ENCODE measurements around the gene THSD1. TPM values are rescaled to one million over a fixed set of nuclear protein-coding genes. Genes with fewer than 3 reads are reported as not detected.
"Not testable (repeated sequence)": the region's sequence is repeated elsewhere in the genome, so short reads cannot be mapped to it uniquely, and the experiment has no call there.

Gene THSD1
- total RNA-seq, 2 donors from 2014 or later, result 1.3 TPM

DNA sequence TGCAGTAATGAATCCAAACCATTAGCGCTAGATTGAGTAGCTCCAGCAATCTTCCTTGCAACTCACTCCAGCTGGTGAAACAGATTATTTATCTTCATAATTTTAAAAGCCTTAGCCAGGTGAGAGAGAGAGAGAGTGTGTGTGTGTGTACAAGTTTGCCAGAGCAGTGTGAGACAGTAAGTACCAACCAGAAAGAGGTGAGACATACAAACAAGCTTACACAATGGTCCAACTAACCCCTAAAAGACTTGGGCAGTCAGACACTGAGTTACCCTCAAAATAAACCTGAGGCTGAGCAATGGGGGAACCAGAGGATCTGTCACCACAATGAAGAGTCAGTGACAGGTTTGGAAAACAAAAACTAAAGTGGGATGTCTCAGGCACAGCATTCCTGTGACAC, 8.1 kb upstream of the THSD1 start:
- no peak overlapping the region for H3K27ac ChIP-seq
- no peak for DNase-seq
- H3K4me1 ChIP-seq, result no peaks in the 10 kb centered on the region
- peaks cover 0 to 21% of the 10 kb centered on the region in 2 donors for H3K36me3 ChIP-seq (replicated peaks in 1 of 2; ENCODE audit: insufficient read depth in 1 of 2, low read depth in 2 of 2)
- peaks cover 0 to 3% (median 0%) of the 10 kb centered on the region in 3 donors for H3K9me3 ChIP-seq
- no peak overlapping the region for H3K4me3 ChIP-seq
- TF ChIP-seq, protein P1, sequence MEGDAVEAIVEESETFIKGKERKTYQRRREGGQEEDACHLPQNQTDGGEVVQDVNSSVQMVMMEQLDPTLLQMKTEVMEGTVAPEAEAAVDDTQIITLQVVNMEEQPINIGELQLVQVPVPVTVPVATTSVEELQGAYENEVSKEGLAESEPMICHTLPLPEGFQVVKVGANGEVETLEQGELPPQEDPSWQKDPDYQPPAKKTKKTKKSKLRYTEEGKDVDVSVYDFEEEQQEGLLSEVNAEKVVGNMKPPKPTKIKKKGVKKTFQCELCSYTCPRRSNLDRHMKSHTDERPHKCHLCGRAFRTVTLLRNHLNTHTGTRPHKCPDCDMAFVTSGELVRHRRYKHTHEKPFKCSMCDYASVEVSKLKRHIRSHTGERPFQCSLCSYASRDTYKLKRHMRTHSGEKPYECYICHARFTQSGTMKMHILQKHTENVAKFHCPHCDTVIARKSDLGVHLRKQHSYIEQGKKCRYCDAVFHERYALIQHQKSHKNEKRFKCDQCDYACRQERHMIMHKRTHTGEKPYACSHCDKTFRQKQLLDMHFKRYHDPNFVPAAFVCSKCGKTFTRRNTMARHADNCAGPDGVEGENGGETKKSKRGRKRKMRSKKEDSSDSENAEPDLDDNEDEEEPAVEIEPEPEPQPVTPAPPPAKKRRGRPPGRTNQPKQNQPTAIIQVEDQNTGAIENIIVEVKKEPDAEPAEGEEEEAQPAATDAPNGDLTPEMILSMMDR (IDR thresholded peaks at IDR 0.05), result no peak
- no peak for TF ChIP-seq POLR2A (IDR thresholded peaks at IDR 0.05)
- intact Hi-C loops (cut with DNase I), result no loop called here
- no peaks in the 10 kb centered on the region for H3K27me3 ChIP-seq
- ATAC-seq, result no peak
- WGBS, 2 donors, result 92 to 97% methylated on average over 1 of the region's 1 CpG

DNA sequence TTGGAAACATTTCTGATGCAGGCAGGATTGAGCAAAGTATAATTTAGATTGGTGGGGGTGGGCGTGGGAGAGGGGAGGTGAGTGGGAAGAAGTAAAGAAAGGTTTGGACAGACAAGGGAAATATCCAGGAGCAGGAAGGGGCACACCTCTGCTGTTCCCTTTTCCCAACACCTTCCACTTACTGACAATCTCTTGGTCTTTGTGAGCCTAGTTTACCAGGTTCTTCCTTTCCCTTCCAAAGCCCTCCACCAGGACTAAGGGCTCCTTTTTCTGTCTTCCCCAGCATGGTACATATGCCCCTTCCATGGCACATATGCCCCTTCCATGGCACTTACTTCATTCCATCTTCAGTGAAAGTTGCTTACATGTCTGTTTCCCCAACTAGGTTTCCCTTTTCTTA, 6.2 kb upstream of the THSD1 start:
- intact Hi-C loops (cut with DNase I), result no loop called here
- Histone ChIP-seq H3K4me1 (no peaks in the 10 kb centered on the region), H3K27me3 (no peaks in the 10 kb centered on the region), H3K27ac (no peak overlapping the region), H3K36me3 (replicated peaks in 1 of 2; ENCODE audit: insufficient read depth in 1 of 2, low read depth in 2 of 2) (peaks cover 0 to 16% of the 10 kb centered on the region in 2 donors), H3K4me3 (no peak overlapping the region), H3K9me3 (peaks cover 0 to 3% (median 0%) of the 10 kb centered on the region in 3 donors)
- DNase-seq (no peak), ATAC-seq (no peak)
- TF ChIP-seq POLR2A (IDR thresholded peaks at IDR 0.05), result no peak
- TF ChIP-seq, protein P1 (IDR thresholded peaks at IDR 0.05), result no peak
- 90 to 95% methylated on average over 1 of the region's 1 CpG for WGBS, 2 donors

DNA sequence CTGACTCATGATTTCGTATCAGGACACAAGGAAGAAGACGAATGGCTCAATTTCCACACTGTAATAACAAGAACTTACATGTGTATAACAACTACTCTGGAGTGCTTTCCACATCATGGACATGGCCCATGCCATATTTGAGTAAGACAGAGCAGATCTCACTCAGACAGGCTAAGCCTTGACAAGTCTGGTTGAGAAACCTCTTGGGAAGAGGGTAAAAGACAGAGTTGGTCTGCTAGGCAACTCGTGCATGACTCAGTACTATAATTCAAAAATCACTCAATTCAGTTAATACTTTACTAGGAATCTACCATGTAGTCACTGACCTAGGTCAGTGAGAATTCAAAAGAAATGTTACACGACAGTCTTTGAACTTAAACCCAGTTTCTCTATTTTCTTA, 5.7 kb upstream of the THSD1 start:
- H3K4me1 ChIP-seq, result no peaks in the 10 kb centered on the region
- H3K9me3 ChIP-seq, result peaks cover 0 to 3% (median 0%) of the 10 kb centered on the region in 3 donors
- H3K27me3 ChIP-seq, result no peaks in the 10 kb centered on the region
- 81 to 85% methylated on average over 4 of the region's 4 CpGs for WGBS, 2 donors
- H3K36me3 ChIP-seq (replicated peaks in 1 of 2; ENCODE audit: insufficient read depth in 1 of 2, low read depth in 2 of 2), result peaks cover 0 to 13% of the 10 kb centered on the region in 2 donors
- intact Hi-C loops (cut with DNase I), result no loop called here
- no peak for TF ChIP-seq POLR2A (IDR thresholded peaks at IDR 0.05)
- TF ChIP-seq, protein P1 (IDR thresholded peaks at IDR 0.05), result no peak
- DNase-seq (no peak), ATAC-seq (no peak)
- H3K27ac ChIP-seq, result no peak overlapping the region
- no peak overlapping the region for H3K4me3 ChIP-seq

DNA sequence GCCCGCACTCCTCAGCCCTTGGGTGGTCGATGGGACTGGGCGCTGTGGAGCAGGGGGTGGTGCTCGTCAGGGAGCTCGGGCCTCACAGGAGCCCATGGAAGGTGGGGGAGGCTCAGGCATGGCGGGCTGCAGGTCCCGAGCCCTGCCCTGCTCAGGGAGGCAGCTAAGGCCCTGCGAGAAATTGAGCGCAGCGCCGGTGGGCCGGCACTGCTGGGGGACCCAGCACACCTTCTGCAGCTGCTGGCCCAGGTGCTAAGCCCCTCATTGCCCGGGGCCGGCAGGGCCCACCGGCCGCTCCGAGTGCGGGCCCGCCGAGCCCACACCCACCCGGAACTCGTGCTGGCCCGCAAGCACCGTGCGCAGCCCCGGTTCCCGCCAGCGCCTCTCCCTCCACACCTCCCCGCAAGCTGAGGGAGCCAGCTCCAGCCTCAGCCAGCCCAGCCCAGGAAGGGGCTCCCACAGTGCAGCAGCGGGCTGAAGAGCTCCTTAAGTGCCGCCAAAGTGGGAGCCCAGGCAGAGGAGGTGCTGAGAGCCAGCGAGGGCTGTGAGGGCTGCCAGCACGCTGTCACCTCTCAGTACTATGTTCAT, 2.2 kb upstream of the THSD1 start:
- H3K36me3 ChIP-seq (replicated peaks in 1 of 2; ENCODE audit: insufficient read depth in 1 of 2, low read depth in 2 of 2); H3K9me3 ChIP-seq; H3K4me3 ChIP-seq; intact Hi-C loops (cut with DNase I); DNase-seq; H3K27ac ChIP-seq; ATAC-seq: not testable (repeated sequence)
- 95 to 96% methylated on average over 14 to 19 of the region's 33 CpGs for whole genome bisulfite sequencing, 2 donors
- Histone ChIP-seq H3K27me3 (peaks cover 0 to 12% of the 10 kb centered on the region in 2 donors), H3K4me1 (peaks cover 13% of the 10 kb centered on the region)

DNA sequence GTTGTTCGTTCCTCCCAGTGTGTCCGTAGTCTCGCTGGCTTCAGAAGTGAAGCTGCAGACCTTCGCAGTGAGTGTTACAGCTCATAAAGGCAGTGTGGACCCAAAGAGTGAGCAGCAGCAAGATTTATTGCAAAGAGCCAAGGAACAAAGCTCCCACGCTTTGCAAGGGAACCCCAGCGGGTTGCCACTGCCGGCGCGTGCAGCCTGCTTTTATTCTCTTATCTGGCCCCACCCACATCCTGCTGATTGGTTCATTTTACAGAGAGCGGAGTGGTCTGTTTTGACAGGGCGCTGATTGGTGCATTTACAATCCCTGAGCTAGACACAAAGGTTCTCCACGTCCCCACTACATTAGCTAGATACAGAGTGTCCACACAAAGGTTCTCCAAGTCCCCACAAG, 1.5 kb upstream of the THSD1 start:
- WGBS, 2 donors, result 96 to 98% methylated on average over 11 to 12 of the region's 12 CpGs
- H3K36me3 ChIP-seq (replicated peaks in 1 of 2; ENCODE audit: insufficient read depth in 1 of 2, low read depth in 2 of 2); H3K4me3 ChIP-seq; H3K27ac ChIP-seq; H3K9me3 ChIP-seq; intact Hi-C loops (cut with DNase I); ATAC-seq; DNase-seq: not testable (repeated sequence)
- peaks cover 13% of the 10 kb centered on the region for H3K4me1 ChIP-seq
- peaks cover 0 to 12% of the 10 kb centered on the region in 2 donors for H3K27me3 ChIP-seq

DNA sequence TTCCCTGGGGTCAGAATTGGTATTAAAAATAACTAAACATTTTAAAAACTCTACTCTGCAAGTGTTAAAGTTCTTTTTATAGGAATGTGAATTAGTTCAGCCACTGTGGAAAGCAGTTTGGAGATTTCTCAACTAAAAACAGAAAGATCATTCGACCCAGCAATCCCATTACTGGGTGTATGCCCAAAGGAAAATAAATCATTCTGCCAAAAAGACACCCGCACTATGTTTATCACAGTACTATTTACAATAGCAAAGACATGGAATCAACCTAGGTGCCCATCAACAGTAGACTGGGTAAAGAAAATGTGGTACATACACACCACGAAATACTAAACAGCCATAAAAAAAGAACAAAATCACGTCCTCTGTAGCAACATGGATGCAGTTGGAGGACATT, 657 bp upstream of the THSD1 start:
- no peaks in the 10 kb centered on the region for H3K36me3 ChIP-seq (replicated peaks in 1 of 2; ENCODE audit: insufficient read depth in 1 of 2, low read depth in 2 of 2)
- no peak overlapping the region for H3K27ac ChIP-seq
- intact Hi-C loops (cut with DNase I), result no loop called here
- ATAC-seq, result no peak
- WGBS, 2 donors, result 31 to 44% methylated on average over 4 of the region's 4 CpGs
- H3K4me3 ChIP-seq, result no peak overlapping the region
- no peak for DNase-seq
- peaks cover 0 to 12% of the 10 kb centered on the region in 2 donors for H3K27me3 ChIP-seq
- TF ChIP-seq, protein P1 (IDR thresholded peaks at IDR 0.05), result no peak
- no peak for TF ChIP-seq POLR2A (IDR thresholded peaks at IDR 0.05)
- peaks cover 13% of the 10 kb centered on the region for H3K4me1 ChIP-seq
- no peaks in the 10 kb centered on the region for H3K9me3 ChIP-seq
